Astrocyte of the cerebellum (primary cell): ENCODE measurements around the gene MLLT10.

Experiments
- DNase-seq: peaks from one replicate; pipeline ENCODE4 v3.0.0-alpha.2; 2011; ENCODE audit warnings: low read depth
- H3K4me3 ChIP-seq: 2 replicates; pipeline ENCODE4 v1.5.1; 2011; ENCODE audit warnings: mild to moderate bottlenecking, low read depth, low read length, moderate library complexity
- in situ Hi-C: cut with HindIII; loops from 2 replicates; pipeline ENCODE4 v1.10.0; 2017; ENCODE audit warnings: low sequenced_read_pairs
- TF ChIP-seq, protein P1 (sequence below): IDR thresholded peaks from 2 replicates; pipeline ENCODE4 v1.5.1; 2012; ENCODE audit warnings: low read length, low read depth, moderate library complexity, mild to moderate bottlenecking; ENCODE audit errors: missing control alignments

Gene MLLT10

DNA sequence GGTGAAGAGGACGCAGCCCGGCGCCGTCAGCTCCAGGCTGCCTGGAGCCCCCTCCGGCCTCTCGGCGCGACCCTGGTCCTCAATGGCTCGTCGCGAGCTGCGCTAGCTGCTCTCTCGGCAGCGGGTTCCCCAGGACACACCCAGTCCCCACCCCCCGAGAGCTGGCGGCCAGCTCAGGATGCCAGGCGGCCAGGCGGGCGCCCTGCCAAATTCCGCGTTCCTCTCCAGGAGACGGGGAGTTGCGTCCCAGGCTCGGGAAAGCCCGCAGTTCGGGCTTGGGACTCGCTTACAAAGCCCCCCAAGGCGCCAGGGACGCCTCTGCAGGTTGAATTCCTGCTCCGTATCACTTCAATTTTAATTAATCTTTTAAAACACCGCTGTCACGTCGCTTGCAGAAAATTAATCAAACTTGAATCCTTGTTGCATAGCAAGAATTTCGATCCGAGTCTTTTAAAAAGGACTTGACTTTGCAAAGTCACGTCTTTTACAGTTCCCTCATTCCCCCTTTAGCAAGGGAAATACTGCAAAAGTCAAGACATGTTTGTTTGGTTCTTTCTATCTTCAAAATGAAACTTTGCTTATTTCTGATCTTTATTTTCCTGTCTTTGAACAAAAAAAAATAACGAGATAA lies 36.7 kb upstream of the MLLT10 start:
- in situ Hi-C loops, result no loop called here
- no peak for DNase-seq
- TF ChIP-seq, protein P1, sequence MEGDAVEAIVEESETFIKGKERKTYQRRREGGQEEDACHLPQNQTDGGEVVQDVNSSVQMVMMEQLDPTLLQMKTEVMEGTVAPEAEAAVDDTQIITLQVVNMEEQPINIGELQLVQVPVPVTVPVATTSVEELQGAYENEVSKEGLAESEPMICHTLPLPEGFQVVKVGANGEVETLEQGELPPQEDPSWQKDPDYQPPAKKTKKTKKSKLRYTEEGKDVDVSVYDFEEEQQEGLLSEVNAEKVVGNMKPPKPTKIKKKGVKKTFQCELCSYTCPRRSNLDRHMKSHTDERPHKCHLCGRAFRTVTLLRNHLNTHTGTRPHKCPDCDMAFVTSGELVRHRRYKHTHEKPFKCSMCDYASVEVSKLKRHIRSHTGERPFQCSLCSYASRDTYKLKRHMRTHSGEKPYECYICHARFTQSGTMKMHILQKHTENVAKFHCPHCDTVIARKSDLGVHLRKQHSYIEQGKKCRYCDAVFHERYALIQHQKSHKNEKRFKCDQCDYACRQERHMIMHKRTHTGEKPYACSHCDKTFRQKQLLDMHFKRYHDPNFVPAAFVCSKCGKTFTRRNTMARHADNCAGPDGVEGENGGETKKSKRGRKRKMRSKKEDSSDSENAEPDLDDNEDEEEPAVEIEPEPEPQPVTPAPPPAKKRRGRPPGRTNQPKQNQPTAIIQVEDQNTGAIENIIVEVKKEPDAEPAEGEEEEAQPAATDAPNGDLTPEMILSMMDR, result no peak
- H3K4me3 ChIP-seq, result peak overlapping the region; percentile 76

DNA sequence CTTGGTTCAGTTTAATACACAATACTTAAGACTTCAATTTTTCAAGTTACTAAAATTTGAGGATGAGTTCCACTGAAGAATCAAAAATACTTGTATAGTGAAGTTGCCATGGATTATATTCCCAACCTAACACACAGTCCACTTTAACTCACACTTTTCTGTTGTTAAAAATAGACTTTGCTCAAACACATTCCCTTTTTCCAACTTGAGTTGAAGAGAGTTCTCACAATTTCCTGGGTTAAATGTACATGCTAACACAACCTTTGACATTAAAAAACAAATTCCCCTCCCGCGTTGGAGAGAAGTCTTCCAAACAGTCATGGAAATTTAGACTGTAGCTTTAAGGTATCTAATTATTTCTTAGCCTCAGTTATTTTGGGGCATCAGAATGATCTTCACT lies 35.7 kb upstream of the MLLT10 start:
- in situ Hi-C loops, result no loop called here
- DNase-seq, result no peak
- no peak overlapping the region for H3K4me3 ChIP-seq
- TF ChIP-seq, protein P1, result no peak

DNA sequence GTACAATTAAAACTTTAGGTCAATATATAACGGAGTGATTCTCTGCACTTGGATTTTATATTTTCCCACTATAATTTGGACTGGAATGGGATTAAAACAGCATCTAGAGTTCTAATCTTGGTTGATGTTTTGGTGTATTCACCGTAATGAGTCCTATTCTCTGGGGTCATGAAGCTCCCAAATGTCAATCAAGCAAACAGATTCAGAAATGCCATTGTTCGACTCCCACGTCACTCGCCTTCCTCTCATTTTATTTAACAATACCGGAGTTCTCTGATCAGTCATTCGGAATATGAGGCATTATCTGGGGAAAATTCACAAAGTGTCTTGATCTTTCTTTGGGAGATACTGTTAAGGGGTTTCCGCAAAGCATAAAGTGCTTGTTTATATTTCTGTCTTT lies 35.0 kb upstream of the MLLT10 start:
- H3K4me3 ChIP-seq, result no peak overlapping the region
- DNase-seq, result no peak
- TF ChIP-seq, protein P1, result no peak
- in situ Hi-C loops, result no loop called here

DNA sequence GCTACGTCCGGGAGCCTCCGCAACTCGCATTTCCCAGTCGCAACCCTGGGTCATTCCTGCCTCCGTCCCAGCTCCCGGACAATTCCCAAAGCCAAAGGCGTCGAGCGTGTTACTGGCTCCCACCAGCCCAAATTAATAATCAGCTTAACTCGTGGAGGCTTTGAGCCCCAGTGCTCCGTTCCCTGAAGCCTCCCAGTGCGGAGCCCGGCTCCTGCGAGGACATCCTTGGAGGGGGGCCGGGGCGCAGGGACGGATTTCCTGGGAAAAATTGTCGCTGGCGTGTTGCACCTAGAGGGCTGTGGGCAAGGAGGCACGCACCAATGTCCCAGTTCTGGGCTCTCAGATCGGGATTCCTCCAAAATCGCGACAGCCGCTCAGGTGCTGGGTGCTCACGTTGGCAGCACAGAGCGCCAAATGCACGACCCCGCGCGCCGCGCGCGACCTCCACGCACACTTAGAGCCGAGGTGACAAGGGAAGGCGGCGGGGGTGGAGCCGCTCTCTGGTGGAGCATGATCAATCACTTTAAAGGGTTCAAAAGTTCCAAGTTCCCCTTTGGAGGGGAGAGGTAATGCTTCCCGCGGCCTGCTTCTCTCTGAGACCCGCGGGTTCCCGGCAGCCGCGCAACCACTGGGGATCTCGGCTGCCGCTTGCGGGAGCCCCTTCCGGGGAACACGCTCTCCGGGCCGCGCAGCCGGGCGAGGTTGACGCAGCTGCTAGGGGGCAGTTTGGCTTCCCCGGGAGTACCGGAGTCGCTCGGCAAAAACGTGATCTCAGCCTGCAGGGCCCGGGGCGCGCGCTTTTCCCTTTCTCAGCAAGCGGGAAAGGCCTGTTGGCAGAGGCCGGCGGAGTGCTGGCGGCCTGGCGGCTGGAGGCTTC lies 34.1 kb upstream of the MLLT10 start:
- DNase-seq, result no peak
- H3K4me3 ChIP-seq, result no peak overlapping the region
- in situ Hi-C loops, result loop anchor here (25.0 kb wide), 2 partner anchors 213 to 413 kb away; no protein-coding TSS in a partner anchor
- TF ChIP-seq, protein P1, result no peak

DNA sequence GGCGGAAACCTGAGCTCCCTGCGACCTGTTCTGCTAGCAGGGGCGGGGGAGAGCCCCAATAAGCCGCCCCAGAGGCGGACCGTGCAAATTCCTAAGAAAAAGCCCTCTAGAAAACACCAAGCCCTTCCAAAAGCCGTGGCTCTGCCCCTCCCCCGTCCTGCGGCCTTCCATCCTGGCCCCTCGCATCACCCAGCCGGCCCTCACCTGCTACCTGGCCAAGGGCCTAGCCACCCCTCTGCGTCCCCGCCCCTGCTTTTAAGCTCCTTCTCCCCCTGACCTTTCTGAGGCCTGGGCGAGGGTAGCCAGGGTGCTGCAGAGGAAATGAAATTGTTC lies 33.5 kb upstream of the MLLT10 start:
- no peak overlapping the region for H3K4me3 ChIP-seq
- TF ChIP-seq, protein P1, result no peak
- DNase-seq, result no peak
- in situ Hi-C loops, result loop anchor here (25.0 kb wide), 2 partner anchors 213 to 413 kb away; no protein-coding TSS in a partner anchor

DNA sequence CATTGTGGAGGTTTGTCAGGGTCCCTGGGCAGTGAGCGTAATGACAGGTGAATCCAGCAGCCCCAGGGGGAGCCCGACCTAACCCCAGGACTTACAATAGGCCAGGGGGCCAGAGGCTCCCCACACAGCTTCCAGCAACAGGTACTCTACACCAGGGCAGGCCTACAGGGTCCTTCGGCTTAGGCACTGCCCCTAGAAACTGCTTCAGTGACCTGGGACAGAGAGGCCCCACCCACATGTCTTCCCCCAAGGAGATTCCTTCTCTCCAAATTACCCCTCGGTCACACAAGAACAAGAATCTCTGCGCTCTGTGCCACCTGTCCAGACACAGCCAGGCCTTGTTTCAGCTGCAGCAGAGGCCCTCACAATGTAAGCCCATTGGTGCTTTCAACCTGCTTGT lies 32.9 kb upstream of the MLLT10 start:
- in situ Hi-C loops, result loop anchor here (25.0 kb wide), 2 partner anchors 214 to 414 kb away; no protein-coding TSS in a partner anchor
- H3K4me3 ChIP-seq, result no peak overlapping the region
- DNase-seq, result no peak
- TF ChIP-seq, protein P1, result no peak
